Neural crest cell (in vitro differentiated cells): ENCODE data around the gene CMSS1. TPM values are rescaled to one million over a fixed set of nuclear protein-coding genes. Genes with fewer than 3 reads are reported as not detected.
A peak's percentile ranks its signal among the peaks of the same experiment; 100 is the strongest.

Source experiments
- DNase-seq: peaks from one replicate; pipeline ENCODE4 v3.0.0; 2021; ENCODE audit warnings: low read depth, mixed read lengths, low spot score
- H3K27ac Mint-ChIP-seq: one replicate; pipeline ENCODE4 v1.8.0; 2021; ENCODE audit warnings: mild to moderate bottlenecking, mixed read lengths; ENCODE audit not compliant: unreplicated experiment
- H3K27me3 Mint-ChIP-seq: 2 replicates; pipeline ENCODE4 v1.8.0; 2021; ENCODE audit warnings: low read depth, mild to moderate bottlenecking, mixed read lengths
- H3K36me3 Mint-ChIP-seq: 2 replicates; pipeline ENCODE4 v1.8.0; 2021; ENCODE audit warnings: low read depth, mild to moderate bottlenecking, mixed read lengths
- H3K4me1 Mint-ChIP-seq: 2 replicates; pipeline ENCODE4 v1.8.0; 2021; ENCODE audit warnings: mixed read lengths
- H3K4me3 Mint-ChIP-seq: one replicate; pipeline ENCODE4 v1.8.0; 2021; ENCODE audit warnings: mild to moderate bottlenecking, mixed read lengths
- H3K9me3 Mint-ChIP-seq: 2 replicates; pipeline ENCODE4 v1.8.0; 2021; ENCODE audit warnings: mixed read lengths
- CTCF ChIP-seq: fragments of 200-600 bp; sonication (generic); conservative IDR thresholded peaks from 2 replicates; pipeline ENCODE4 v1.5.0; 2021; ENCODE audit warnings: antibody characterized with exemption, mild to moderate bottlenecking
- total RNA-seq: library from RNA; stranded (reverse); gene quantifications from 2 replicates; pipeline ENCODE4 v1.2.1, GENCODE V29; 2021

CMSS1 gene
- total RNA-seq, 1 donor from 2014 or later = 60.9 TPM

- H3K27ac Mint-ChIP-seq = no peak overlapping the region
- TF ChIP-seq CTCF = no peak
- peaks cover 12% of the 10 kb centered on the region for H3K9me3 Mint-ChIP-seq
- DNase-seq = no peak
- peaks cover 57% of the 10 kb centered on the region for H3K4me1 Mint-ChIP-seq
- peaks cover 14% of the 10 kb centered on the region for H3K36me3 Mint-ChIP-seq
- H3K4me3 Mint-ChIP-seq = no peak overlapping the region
- H3K27me3 Mint-ChIP-seq = no peaks in the 10 kb centered on the region
Measured at GRCh38 chr3:100214574-100214964, 396.9 kb downstream of the CMSS1 start.

- DNase-seq = no peak
- Mint-ChIP-seq H3K4me1 (peaks cover 35% of the 10 kb centered on the region), H3K9me3 (peaks cover 13% of the 10 kb centered on the region), H3K27me3 (no peaks in the 10 kb centered on the region), H3K27ac (peak overlapping the region; percentile 75), H3K36me3 (peaks cover 17% of the 10 kb centered on the region), H3K4me3 (no peak overlapping the region)
- TF ChIP-seq CTCF = no peak
Measured at GRCh38 chr3:100216713-100217112, 399.1 kb downstream of the CMSS1 start.

GRCh38 chr3:100221159-100221558 is 403.5 kb downstream of the CMSS1 start:
- Mint-ChIP-seq H3K27me3 (no peaks in the 10 kb centered on the region), H3K36me3 (peaks cover 21% of the 10 kb centered on the region), H3K9me3 (peaks cover 16% of the 10 kb centered on the region), H3K27ac (no peak overlapping the region), H3K4me3 (no peak overlapping the region), H3K4me1 (peaks cover 23% of the 10 kb centered on the region)
- no peak for DNase-seq
- no peak for TF ChIP-seq CTCF

- Mint-ChIP-seq H3K4me3 (no peak overlapping the region), H3K4me1 (peaks cover 20% of the 10 kb centered on the region), H3K27ac (no peak overlapping the region), H3K36me3 (peaks cover 15% of the 10 kb centered on the region), H3K9me3 (peaks cover 10% of the 10 kb centered on the region), H3K27me3 (no peaks in the 10 kb centered on the region)
- no peak for DNase-seq
- TF ChIP-seq CTCF = no peak
Measured at GRCh38 chr3:100225193-100225592, 407.5 kb downstream of the CMSS1 start.

GRCh38 chr3:100225883-100226282 is 408.2 kb downstream of the CMSS1 start:
- H3K9me3 Mint-ChIP-seq = peaks cover 8% of the 10 kb centered on the region
- H3K4me1 Mint-ChIP-seq = peaks cover 20% of the 10 kb centered on the region
- DNase-seq = no peak
- H3K27ac Mint-ChIP-seq = peak overlapping the region; percentile 93
- H3K27me3 Mint-ChIP-seq = no peaks in the 10 kb centered on the region
- no peak for TF ChIP-seq CTCF
- H3K4me3 Mint-ChIP-seq = no peak overlapping the region
- peaks cover 12% of the 10 kb centered on the region for H3K36me3 Mint-ChIP-seq
